HUES64 (cell line): ENCODE measurements around the gene SURF1.
"Not testable (repeated sequence)": the region's sequence is repeated elsewhere in the genome, so short reads cannot be mapped to it uniquely, and the experiment has no call there.

Experiments
- H3K27ac ChIP-seq: 2 replicates; pipeline ENCODE4 v1.7.0; 2013; ENCODE audit warnings: low read depth, low read length, inconsistent platforms
- H3K27me3 ChIP-seq: 2 replicates; pipeline ENCODE4 v1.6.1; 2013; ENCODE audit warnings: mild to moderate bottlenecking, low read length; ENCODE audit not compliant: insufficient read depth
- H3K36me3 ChIP-seq: 2 replicates; pipeline ENCODE4 v1.6.1; 2013; ENCODE audit warnings: mild to moderate bottlenecking, low read length; ENCODE audit not compliant: insufficient read depth
- H3K4me1 ChIP-seq: 2 replicates; pipeline ENCODE4 v1.6.1; 2013; ENCODE audit warnings: mild to moderate bottlenecking, low read length, moderate library complexity; ENCODE audit not compliant: insufficient read depth
- H3K4me3 ChIP-seq: 2 replicates; pipeline ENCODE4 v1.5.1; 2013; ENCODE audit warnings: mild to moderate bottlenecking, low read length, moderate library complexity
- H3K9ac ChIP-seq: 2 replicates; pipeline ENCODE4 v1.6.1; 2013; ENCODE audit warnings: mild to moderate bottlenecking, low read depth, low read length
- H3K9me3 ChIP-seq: 2 replicates; pipeline ENCODE4 v1.6.1; 2013; ENCODE audit warnings: low read depth, low read length; ENCODE audit not compliant: insufficient read depth
- WGBS: fragments of 150-250, 120-280 bp; methylation state at CpG from one replicate; pipeline ENCODE4 v1.1.7; 2013; ENCODE audit warnings: missing lambda C conversion rate; 5-methylcytosine and 5-hydroxymethylcytosine counted together

SURF1 gene

GRCh38 chr9:133340916-133341315, 15.4 kb downstream of the SURF1 start:
- Histone ChIP-seq H3K4me1 (no peaks in the 10 kb centered on the region), H3K27me3 (no peaks in the 10 kb centered on the region), H3K9me3 (no peaks in the 10 kb centered on the region), H3K9ac (no peak overlapping the region), H3K36me3 (peaks cover 74% of the 10 kb centered on the region), H3K4me3 (no peak overlapping the region), H3K27ac (no peak overlapping the region)
- WGBS = 96% methylated on average over 13 of the region's 13 CpGs

- WGBS = 96% methylated on average over 3 of the region's 3 CpGs
- Histone ChIP-seq H3K27ac (no peak overlapping the region), H3K27me3 (no peaks in the 10 kb centered on the region), H3K4me3 (no peak overlapping the region), H3K4me1 (no peaks in the 10 kb centered on the region), H3K9ac (no peak overlapping the region), H3K9me3 (no peaks in the 10 kb centered on the region), H3K36me3 (peaks cover 67% of the 10 kb centered on the region)
These were observed 16.0 kb downstream of the SURF1 start for GRCh38 chr9:133340256-133340655.

- Histone ChIP-seq H3K27me3 (no peaks in the 10 kb centered on the region), H3K36me3 (peaks cover 62% of the 10 kb centered on the region), H3K27ac (no peak overlapping the region), H3K4me1 (peaks cover 4% of the 10 kb centered on the region; the same call in 1 of the 2 replicates), H3K4me3 (no peak overlapping the region), H3K9me3 (no peaks in the 10 kb centered on the region), H3K9ac (no peak overlapping the region)
- WGBS = 93% methylated on average over 5 of the region's 5 CpGs
These were observed 16.6 kb downstream of the SURF1 start for GRCh38 chr9:133339641-133340040.

- H3K36me3 ChIP-seq = peaks cover 62% of the 10 kb centered on the region
- H3K27me3 ChIP-seq = no peaks in the 10 kb centered on the region
- 4% methylated on average over 70 of the region's 70 CpGs for WGBS
- H3K9me3 ChIP-seq = no peaks in the 10 kb centered on the region
- peak within 1 kb of the TSS; percentile 95 for H3K27ac ChIP-seq
- peaks cover 7% of the 10 kb centered on the region; the same call in 1 of the 2 replicates for H3K4me1 ChIP-seq
- peak within 1 kb of the TSS; percentile 96 for H3K9ac ChIP-seq
- peak within 1 kb of the TSS; percentile 99 for H3K4me3 ChIP-seq
These were observed 20.1 kb downstream of the SURF1 start, which contains the start of gene SURF6 for GRCh38 chr9:133335924-133336811. TSS of gene SURF6 (minus strand) at chr9:133336188. CDS start at chr9:133336132, 56 bp downstream.

GRCh38 chr9:133334888-133335287, 21.4 kb downstream of the SURF1 start:
- peak overlapping the region; percentile 99 for H3K4me3 ChIP-seq
- H3K4me1 ChIP-seq, H3K27me3 ChIP-seq, H3K27ac ChIP-seq, H3K9me3 ChIP-seq: not testable (repeated sequence)
- peak overlapping the region; percentile 96 for H3K9ac ChIP-seq
- peaks cover 61% of the 10 kb centered on the region for H3K36me3 ChIP-seq
- WGBS = 82% methylated on average over 11 of the region's 11 CpGs

- WGBS = 74% methylated on average over 6 of the region's 6 CpGs
- no peaks in the 10 kb centered on the region for H3K27me3 ChIP-seq
- H3K4me1 ChIP-seq = peaks cover 7% of the 10 kb centered on the region; the same call in 1 of the 2 replicates
- no peak overlapping the region for H3K9ac ChIP-seq
- H3K4me3 ChIP-seq = peak overlapping the region; percentile 99; the same call in 1 of the 2 replicates
- no peak overlapping the region; the same call in 1 of the 2 replicates for H3K27ac ChIP-seq
- no peaks in the 10 kb centered on the region for H3K9me3 ChIP-seq
- H3K36me3 ChIP-seq = peaks cover 56% of the 10 kb centered on the region
These were observed 22.1 kb downstream of the SURF1 start for GRCh38 chr9:133334161-133334560.

GRCh38 chr9:133333566-133333965, 22.7 kb downstream of the SURF1 start:
- Histone ChIP-seq H3K4me3 (no peak overlapping the region), H3K4me1 (peaks cover 7% of the 10 kb centered on the region; the same call in 1 of the 2 replicates), H3K9ac (no peak overlapping the region), H3K36me3 (peaks cover 50% of the 10 kb centered on the region), H3K27me3 (no peaks in the 10 kb centered on the region), H3K27ac (no peak overlapping the region), H3K9me3 (no peaks in the 10 kb centered on the region)
- whole genome bisulfite sequencing = 93% methylated on average over 10 of the region's 10 CpGs

- no peak overlapping the region for H3K4me3 ChIP-seq
- peaks cover 7% of the 10 kb centered on the region; the same call in 1 of the 2 replicates for H3K4me1 ChIP-seq
- no peak overlapping the region for H3K9ac ChIP-seq
- H3K27me3 ChIP-seq = no peaks in the 10 kb centered on the region
- no peaks in the 10 kb centered on the region for H3K9me3 ChIP-seq
- H3K27ac ChIP-seq = no peak overlapping the region
- 96% methylated on average over 11 of the region's 11 CpGs for WGBS
- peaks cover 50% of the 10 kb centered on the region for H3K36me3 ChIP-seq
These were observed 23.3 kb downstream of the SURF1 start for GRCh38 chr9:133333011-133333410.

GRCh38 chr9:133332381-133332730, 23.9 kb downstream of the SURF1 start:
- no peak overlapping the region for H3K9ac ChIP-seq
- no peaks in the 10 kb centered on the region for H3K9me3 ChIP-seq
- peaks cover 50% of the 10 kb centered on the region for H3K36me3 ChIP-seq
- no peak overlapping the region for H3K4me3 ChIP-seq
- H3K27me3 ChIP-seq = no peaks in the 10 kb centered on the region
- 90% methylated on average over 20 of the region's 20 CpGs for whole genome bisulfite sequencing
- no peak overlapping the region for H3K27ac ChIP-seq
- peaks cover 7% of the 10 kb centered on the region; the same call in 1 of the 2 replicates for H3K4me1 ChIP-seq

- H3K4me3 ChIP-seq = no peak overlapping the region
- H3K4me1 ChIP-seq = peaks cover 7% of the 10 kb centered on the region; the same call in 1 of the 2 replicates
- WGBS = 97% methylated on average over 57 of the region's 57 CpGs
- peaks cover 50% of the 10 kb centered on the region for H3K36me3 ChIP-seq
- no peak overlapping the region for H3K9ac ChIP-seq
- no peak overlapping the region for H3K27ac ChIP-seq
- no peaks in the 10 kb centered on the region for H3K9me3 ChIP-seq
- H3K27me3 ChIP-seq = no peaks in the 10 kb centered on the region
These were observed 24.5 kb downstream of the SURF1 start for GRCh38 chr9:133331641-133332380.

- peaks cover 50% of the 10 kb centered on the region for H3K36me3 ChIP-seq
These were observed 25.1 kb downstream of the SURF1 start for GRCh38 chr9:133331221-133331620.

More at GRCh38 chr9:133331221-133331620, 25.1 kb downstream of the SURF1 start:
- H3K9ac ChIP-seq = no peak overlapping the region
- no peaks in the 10 kb centered on the region for H3K27me3 ChIP-seq
- no peak overlapping the region for H3K4me3 ChIP-seq
- WGBS = 94% methylated on average over 19 of the region's 19 CpGs
- no peak overlapping the region for H3K27ac ChIP-seq
- peaks cover 7% of the 10 kb centered on the region; the same call in 1 of the 2 replicates for H3K4me1 ChIP-seq
- no peaks in the 10 kb centered on the region for H3K9me3 ChIP-seq
